K562 (cell line): ENCODE results near the gene OVCA2. TPM values are rescaled to one million over a fixed set of nuclear protein-coding genes. Genes with fewer than 3 reads are reported as not detected.
A peak's percentile ranks its signal among the peaks of the same experiment; 100 is the strongest.

Experiments
- ATAC-seq: fragments of 200-7000 bp; cut with Tn5 transposase; 3 replicates; pipeline ENCODE4 v1.9.1; 2020; ENCODE audit warnings: moderate library complexity
- BruUV-seq: library from RNA; stranded (reverse); fragments of 400-500 nt; replicated peaks from 2 replicates; lab custom pipeline; 2021; lab: Mats Ljungman, UMichigan
- CTCF ChIA-PET: fragments of 300-600 bp; formaldehyde crosslinking; extraction: SDS; loops from one replicate; lab custom pipeline; 2021; ENCODE audit warnings: low intra/inter-chr PET ratio; lab: Yijun Ruan, JAX
- POLR2A ChIA-PET: fragments of 300-600, 350-650 bp; sonication (Branson Sonifier 250); formaldehyde crosslinking; extraction: SDS; loops from one replicate; lab custom pipeline; 2021; ENCODE audit warnings: antibody characterized with exemption, inconsistent platforms; lab: Yijun Ruan, JAX
- DNase-seq, 4 experiments: peaks; one replicate each; pipeline versions ENCODE4 v3.0.0 to v3.0.0-alpha.2; 2011 to 2018; ENCODE audit warnings: low spot score in 3 of 4, mixed read lengths in 3 of 4; ENCODE audit errors: extremely low read depth in 1 of 4
- FAIRE-seq: peaks from 2 replicates; lab custom pipeline; 2011; peaks lifted over from hg19 to GRCh38; lab: Jason Lieb, UNC
- H2AFZ ChIP-seq: 2 replicates; pipeline ENCODE4 v1.6.0; 2011; ENCODE audit warnings: low read depth, low read length, control low read depth, inconsistent platforms
- H3K27ac ChIP-seq: fragments of 200-600 bp; 3 replicates; pipeline ENCODE4 v1.8.0; 2011; ENCODE audit warnings: low read depth, mild to moderate bottlenecking, control low read depth, inconsistent platforms, low read length, moderate library complexity, mixed read lengths; ENCODE audit errors: extremely low read depth
- H3K27me3 ChIP-seq, 2 experiments: fragments of 300-600 bp in 1 of 2; 2 replicates in 1 of 2; 3 replicates in 1 of 2; pipeline versions ENCODE4 v1.6.0 to v1.8.0; 2011; ENCODE audit warnings: inconsistent platforms in 2 of 2, low read length in 2 of 2, mild to moderate bottlenecking in 1 of 2, mixed read lengths in 1 of 2, moderate library complexity in 1 of 2; ENCODE audit not compliant: control insufficient read depth in 2 of 2, insufficient read depth in 2 of 2
- H3K36me3 ChIP-seq: fragments of 300-600 bp; 3 replicates; pipeline ENCODE4 v1.8.0; 2011; ENCODE audit warnings: mild to moderate bottlenecking, low read length, inconsistent platforms; ENCODE audit not compliant: control insufficient read depth, insufficient read depth
- H3K4me1 ChIP-seq, 2 experiments: fragments of 200-600 bp in 1 of 2; replicated peaks in 1 of 2; 2 replicates in 1 of 2; 3 replicates in 1 of 2; pipeline versions ENCODE4 v1.5.1 to v1.8.0; 2011; ENCODE audit warnings: inconsistent platforms in 2 of 2, low read length in 2 of 2, mild to moderate bottlenecking in 1 of 2, mixed read lengths in 1 of 2, moderate library complexity in 1 of 2; ENCODE audit not compliant: control insufficient read depth in 2 of 2, insufficient read depth in 2 of 2
- H3K4me2 ChIP-seq: 2 replicates; pipeline ENCODE4 v1.6.1; 2011; ENCODE audit warnings: low read length, control low read depth, inconsistent platforms, mixed read lengths; ENCODE audit not compliant: insufficient read depth
- H3K4me3 ChIP-seq: fragments of 200-600 bp; sonication (generic), shearing (Covaris generic); 2 replicates; pipeline ENCODE4 v1.5.1; 2016; ENCODE audit warnings: control low read depth, inconsistent platforms
- H3K79me2 ChIP-seq: fragments of 200-600 bp; 3 replicates; pipeline ENCODE4 v1.8.0; 2011; ENCODE audit warnings: low read length, inconsistent platforms; ENCODE audit not compliant: control insufficient read depth, insufficient read depth
- H3K9ac ChIP-seq, 2 experiments: 2 replicates each; pipeline versions ENCODE4 v1.6.0 to v1.6.1; 2011; ENCODE audit warnings: low read depth in 2 of 2, low read length in 2 of 2, control low read depth in 1 of 2, inconsistent platforms in 1 of 2, mild to moderate bottlenecking in 1 of 2, mixed read lengths in 1 of 2; ENCODE audit not compliant: insufficient read depth in 1 of 2
- H3K9me1 ChIP-seq: one replicate; pipeline ENCODE4 v1.6.0; 2011; ENCODE audit warnings: inconsistent platforms, mild to moderate bottlenecking, low read length, moderate library complexity; ENCODE audit not compliant: control insufficient read depth, insufficient read depth
- H3K9me3 ChIP-seq: replicated peaks from 2 replicates; pipeline ENCODE4 v1.5.1; 2011; ENCODE audit warnings: low read depth, low read length, inconsistent platforms; ENCODE audit not compliant: control insufficient read depth, insufficient read depth
- H4K20me1 ChIP-seq: replicated peaks from 2 replicates; pipeline ENCODE4 v1.6.1; 2011; ENCODE audit warnings: low read length, inconsistent platforms, mixed read lengths; ENCODE audit not compliant: control insufficient read depth, insufficient read depth
- COPS2 ChIP-seq: fragments of 450-650 bp; conservative IDR thresholded peaks from 2 replicates; pipeline ENCODE4 v1.6.1; 2016; ENCODE audit warnings: mild to moderate bottlenecking, moderate library complexity
- FOXA3 ChIP-seq, 2 experiments: fragments of 450-650 bp in 1 of 2; sonication (generic) in 1 of 2; formaldehyde crosslinking; IDR thresholded peaks in 1 of 2; conservative IDR thresholded peaks in 1 of 2; 2 replicates each; pipeline versions ENCODE4 v1.4.0 to v1.8.0; 2020 to 2022; ENCODE audit warnings: mild to moderate bottlenecking in 2 of 2, missing genetic modification reagents in 1 of 2
- MYNN ChIP-seq, 2 experiments: sonication (generic); formaldehyde crosslinking in 1 of 2; IDR thresholded peaks; 2 replicates each; pipeline versions ENCODE4 v1.5.0 to v1.6.1; 2016 to 2020; ENCODE audit warnings: antibody characterized with exemption in 1 of 2, missing genetic modification reagents in 1 of 2
- PURB ChIP-seq: sonication (generic); formaldehyde crosslinking; IDR thresholded peaks from 2 replicates; pipeline ENCODE4 v1.9.0; 2021; ENCODE audit warnings: low read depth, mild to moderate bottlenecking, missing genetic modification reagents
- RCOR1 ChIP-seq, 2 experiments: IDR thresholded peaks; 2 replicates each; pipeline ENCODE4 v1.6.1; 2012; ENCODE audit warnings: low read depth in 2 of 2, low read length in 2 of 2, borderline replicate concordance in 1 of 2, improper control_type of control experiment in 1 of 2
- RHOXF2B ChIP-seq: fragments of 250-450 bp; sonication (Bioruptor Pico); conservative IDR thresholded peaks from 2 replicates; pipeline ENCODE4 v1.5.1; 2021
- XRCC3 ChIP-seq: fragments of 450-650 bp; IDR thresholded peaks from 2 replicates; pipeline ENCODE4 v1.6.1; 2017; ENCODE audit warnings: mild to moderate bottlenecking, moderate library complexity
- ZNF217 ChIP-seq: sonication (generic); formaldehyde crosslinking; IDR thresholded peaks from 2 replicates; pipeline ENCODE4 v1.8.0; 2022; ENCODE audit warnings: mild to moderate bottlenecking, missing genetic modification reagents
- ZNF324 ChIP-seq: fragments of 250-450 bp; sonication (Bioruptor Pico); IDR thresholded peaks from 2 replicates; pipeline ENCODE4 v1.4.0; 2020; ENCODE audit warnings: mild to moderate bottlenecking
- ZNF444 ChIP-seq: fragments of 250-450 bp; sonication (Bioruptor Pico); IDR thresholded peaks from 2 replicates; pipeline ENCODE4 v1.4.0; 2020; ENCODE audit warnings: mild to moderate bottlenecking, moderate library complexity
- WGBS: fragments of 100-300 bp; shearing (Covaris generic); methylation state at CpG from one replicate; pipeline ENCODE4 v1.1.6; 2016; ENCODE audit warnings: low coverage, mixed read lengths; ENCODE audit not compliant: insufficient coverage; ENCODE audit errors: missing lambda C conversion rate; 5-methylcytosine and 5-hydroxymethylcytosine counted together
- in situ Hi-C: fragments of 300-500 bp; cut with MboI; formaldehyde crosslinking; loops from 4 replicates; pipeline ENCODE4 v1.15.0; 2018; ENCODE audit warnings: inconsistent platforms, mixed read lengths
- intact Hi-C: fragments of 100-400 bp; cut with micrococcal nuclease; formaldehyde crosslinking; loops from 2 replicates; pipeline ENCODE4 v1.14.2; 2022
- polyA plus RNA-seq, 8 experiments: library from polyadenylated mRNA; depleted of rRNA in 4 of 8; stranded (reverse) in 5 of 8; unstranded in 3 of 8; fragments of >200 nt; fragmentation: Nextera tagmentation in 2 of 8; fragmentation: Illumina TruSeq in 1 of 8; extraction: Ambion mirVana in 2 of 8; extraction: Trizol in 1 of 8; gene quantifications; 2 replicates each; pipeline versions ENCODE4 v1.2.1 to v1.2.3, GENCODE V29; 2011 to 2014; ENCODE audit warnings: inconsistent platforms in 1 of 8, missing spikeins in 1 of 8
- total RNA-seq, 7 experiments: library from RNA; depleted of rRNA in 6 of 7; stranded (reverse); fragments of >200 nt in 6 of 7; fragmentation: Illumina TruSeq in 2 of 7; extraction: Trizol in 2 of 7; gene quantifications; 2 replicates each; pipeline versions ENCODE4 v1.2.1 to v1.2.3, GENCODE V29; 2011 to 2021; ENCODE audit warnings: low replicate concordance in 1 of 7
- TF ChIP-seq, protein P1 (sequence below): sonication (generic); formaldehyde crosslinking; IDR thresholded peaks from 2 replicates; pipeline ENCODE4 v1.8.0; 2023; ENCODE audit warnings: mild to moderate bottlenecking, missing genetic modification reagents
- TF ChIP-seq, protein P2 (sequence below): sonication (generic); formaldehyde crosslinking; IDR thresholded peaks from 2 replicates; pipeline ENCODE4 v1.8.1; 2023; ENCODE audit warnings: mild to moderate bottlenecking, missing genetic modification reagents
- TF ChIP-seq, protein P3 (sequence below): fragments of 450-650 bp; IDR thresholded peaks from 2 replicates; pipeline ENCODE4 v1.6.1; 2014; ENCODE audit warnings: low read depth, mild to moderate bottlenecking, moderate library complexity, borderline replicate concordance

The OVCA2 gene
- total and polyA plus RNA-seq, 9 of the 15 experiments (the other 6 are each of a cell fraction or from before 2014, with no cell fraction given) = 3.0 to 23.7 (median 14.1) TPM

DNA sequence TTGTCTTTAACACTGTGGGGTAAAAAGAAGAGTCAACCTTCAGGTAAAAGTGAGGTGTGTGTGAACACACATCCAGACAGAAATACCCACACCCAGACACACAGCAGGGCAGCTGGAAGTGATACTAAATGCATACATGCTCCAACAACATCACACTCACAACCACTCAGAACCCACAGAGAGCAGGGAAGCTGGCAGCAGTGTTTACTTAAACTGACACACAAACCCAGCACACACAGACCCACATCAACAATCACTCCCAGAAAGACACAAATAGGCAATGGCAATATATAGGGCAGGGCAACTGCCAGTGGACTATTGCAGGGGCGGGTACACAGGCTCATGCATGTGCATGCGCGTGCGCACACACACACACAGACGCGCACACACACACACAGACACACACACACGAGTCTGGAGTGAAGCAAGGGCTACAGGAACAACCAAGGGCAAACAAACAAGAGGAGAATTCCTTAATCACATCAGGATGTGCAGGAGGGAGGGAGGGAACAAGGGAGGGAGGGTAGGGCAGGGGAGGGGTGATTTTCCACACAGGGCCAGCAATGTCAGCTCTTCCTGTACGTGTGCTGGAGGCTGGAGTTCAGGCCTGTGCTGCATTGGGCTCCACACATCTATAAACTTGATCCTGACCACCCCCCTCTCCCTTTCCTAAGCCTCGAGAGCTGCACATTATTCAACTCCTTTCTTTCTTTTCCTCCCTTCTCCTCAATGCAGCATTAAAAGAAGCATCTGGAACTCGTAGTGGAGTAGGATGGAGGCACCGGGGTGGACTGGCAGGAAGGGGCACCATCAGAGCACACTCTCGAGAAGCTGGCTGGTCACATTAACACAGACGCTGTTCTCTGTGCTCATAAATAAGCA, 43.2 kb downstream of the OVCA2 start:
- FAIRE-seq (peak; percentile 37), ATAC-seq (no peak), DNase-seq (no peak)
- Histone ChIP-seq H3K4me3 (no peak overlapping the region), H3K27me3 (no peaks in the 10 kb centered on the region), H3K4me1 (peaks cover 34 to 46% of the 10 kb centered on the region in 2 experiments), H3K27ac (peak overlapping the region; percentile 56; the same call in 2 of the 3 replicates), H3K79me2 (no peaks in the 10 kb centered on the region), H3K9ac (peak overlapping the region in 1 of 2 experiments; percentile 82; a peak in 2 of 4 replicates), H3K36me3 (peaks cover 13% of the 10 kb centered on the region; the same call in 2 of the 3 replicates), H3K9me1 (no peaks in the 10 kb centered on the region), H3K4me2 (0 out of 2 replicates have a peak overlapping the region, but pooled peaks have one; percentile 14), H3K9me3 (no peaks in the 10 kb centered on the region), H4K20me1 (no peaks in the 10 kb centered on the region; the same call in 1 of the 2 replicates), H2AFZ (no peak overlapping the region)
- intact Hi-C loops (no loop called here), in situ Hi-C loops (no loop called here)
- 82% methylated on average over 6 of the region's 13 CpGs for WGBS
- CTCF ChIA-PET = no interaction called here
- BruUV-seq = no TSS peak
- POLR2A ChIA-PET = interaction anchor here (0.6 to 1.0 kb wide), 2 partner anchors 8 to 27 kb away, joined by 3 read pairs; no protein-coding TSS in a partner anchor
- TF ChIP-seq RCOR1 (IDR thresholded peaks at IDR 0.05; ENCODE audit: borderline replicate concordance in 1 of 2, low read depth in 2 of 2, low read length in 2 of 2) (0 out of 4 replicates have a peak, but pooled peaks of 1 of the 2 experiments have one; percentile 0), ZNF444 (CRISPR knock-in tag) (no peak), MYNN (IDR thresholded peaks at IDR 0.05) (0 out of 2 replicates have a peak, but pooled peaks have one; percentile 1), MYNN (CRISPR knock-in tag; IDR thresholded peaks at IDR 0.05) (no peak), ZNF324 (CRISPR knock-in tag) (no peak), XRCC3 (no peak), ZNF217 (CRISPR knock-in tag) (no peak), FOXA3 (CRISPR knock-in tag; conservative IDR thresholded peaks at IDR 0.05 in 1 of 2, IDR thresholded peaks at IDR 0.05 in 1 of 2) (0 out of 4 replicates have a peak, but pooled peaks of 1 of the 2 experiments have one; percentile 10), PURB (CRISPR knock-in tag) (no peak), RHOXF2B (CRISPR knock-in tag) (no peak), COPS2 (no peak)
- TF ChIP-seq, protein P1, sequence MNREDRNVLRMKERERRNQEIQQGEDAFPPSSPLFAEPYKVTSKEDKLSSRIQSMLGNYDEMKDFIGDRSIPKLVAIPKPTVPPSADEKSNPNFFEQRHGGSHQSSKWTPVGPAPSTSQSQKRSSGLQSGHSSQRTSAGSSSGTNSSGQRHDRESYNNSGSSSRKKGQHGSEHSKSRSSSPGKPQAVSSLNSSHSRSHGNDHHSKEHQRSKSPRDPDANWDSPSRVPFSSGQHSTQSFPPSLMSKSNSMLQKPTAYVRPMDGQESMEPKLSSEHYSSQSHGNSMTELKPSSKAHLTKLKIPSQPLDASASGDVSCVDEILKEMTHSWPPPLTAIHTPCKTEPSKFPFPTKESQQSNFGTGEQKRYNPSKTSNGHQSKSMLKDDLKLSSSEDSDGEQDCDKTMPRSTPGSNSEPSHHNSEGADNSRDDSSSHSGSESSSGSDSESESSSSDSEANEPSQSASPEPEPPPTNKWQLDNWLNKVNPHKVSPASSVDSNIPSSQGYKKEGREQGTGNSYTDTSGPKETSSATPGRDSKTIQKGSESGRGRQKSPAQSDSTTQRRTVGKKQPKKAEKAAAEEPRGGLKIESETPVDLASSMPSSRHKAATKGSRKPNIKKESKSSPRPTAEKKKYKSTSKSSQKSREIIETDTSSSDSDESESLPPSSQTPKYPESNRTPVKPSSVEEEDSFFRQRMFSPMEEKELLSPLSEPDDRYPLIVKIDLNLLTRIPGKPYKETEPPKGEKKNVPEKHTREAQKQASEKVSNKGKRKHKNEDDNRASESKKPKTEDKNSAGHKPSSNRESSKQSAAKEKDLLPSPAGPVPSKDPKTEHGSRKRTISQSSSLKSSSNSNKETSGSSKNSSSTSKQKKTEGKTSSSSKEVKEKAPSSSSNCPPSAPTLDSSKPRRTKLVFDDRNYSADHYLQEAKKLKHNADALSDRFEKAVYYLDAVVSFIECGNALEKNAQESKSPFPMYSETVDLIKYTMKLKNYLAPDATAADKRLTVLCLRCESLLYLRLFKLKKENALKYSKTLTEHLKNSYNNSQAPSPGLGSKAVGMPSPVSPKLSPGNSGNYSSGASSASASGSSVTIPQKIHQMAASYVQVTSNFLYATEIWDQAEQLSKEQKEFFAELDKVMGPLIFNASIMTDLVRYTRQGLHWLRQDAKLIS (CRISPR knock-in tag) = no peak
- TF ChIP-seq, protein P2, sequence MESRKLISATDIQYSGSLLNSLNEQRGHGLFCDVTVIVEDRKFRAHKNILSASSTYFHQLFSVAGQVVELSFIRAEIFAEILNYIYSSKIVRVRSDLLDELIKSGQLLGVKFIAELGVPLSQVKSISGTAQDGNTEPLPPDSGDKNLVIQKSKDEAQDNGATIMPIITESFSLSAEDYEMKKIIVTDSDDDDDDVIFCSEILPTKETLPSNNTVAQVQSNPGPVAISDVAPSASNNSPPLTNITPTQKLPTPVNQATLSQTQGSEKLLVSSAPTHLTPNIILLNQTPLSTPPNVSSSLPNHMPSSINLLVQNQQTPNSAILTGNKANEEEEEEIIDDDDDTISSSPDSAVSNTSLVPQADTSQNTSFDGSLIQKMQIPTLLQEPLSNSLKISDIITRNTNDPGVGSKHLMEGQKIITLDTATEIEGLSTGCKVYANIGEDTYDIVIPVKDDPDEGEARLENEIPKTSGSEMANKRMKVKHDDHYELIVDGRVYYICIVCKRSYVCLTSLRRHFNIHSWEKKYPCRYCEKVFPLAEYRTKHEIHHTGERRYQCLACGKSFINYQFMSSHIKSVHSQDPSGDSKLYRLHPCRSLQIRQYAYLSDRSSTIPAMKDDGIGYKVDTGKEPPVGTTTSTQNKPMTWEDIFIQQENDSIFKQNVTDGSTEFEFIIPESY (CRISPR knock-in tag) = peak; percentile 50; the same call in 1 of the 2 replicates
- TF ChIP-seq, protein P3, sequence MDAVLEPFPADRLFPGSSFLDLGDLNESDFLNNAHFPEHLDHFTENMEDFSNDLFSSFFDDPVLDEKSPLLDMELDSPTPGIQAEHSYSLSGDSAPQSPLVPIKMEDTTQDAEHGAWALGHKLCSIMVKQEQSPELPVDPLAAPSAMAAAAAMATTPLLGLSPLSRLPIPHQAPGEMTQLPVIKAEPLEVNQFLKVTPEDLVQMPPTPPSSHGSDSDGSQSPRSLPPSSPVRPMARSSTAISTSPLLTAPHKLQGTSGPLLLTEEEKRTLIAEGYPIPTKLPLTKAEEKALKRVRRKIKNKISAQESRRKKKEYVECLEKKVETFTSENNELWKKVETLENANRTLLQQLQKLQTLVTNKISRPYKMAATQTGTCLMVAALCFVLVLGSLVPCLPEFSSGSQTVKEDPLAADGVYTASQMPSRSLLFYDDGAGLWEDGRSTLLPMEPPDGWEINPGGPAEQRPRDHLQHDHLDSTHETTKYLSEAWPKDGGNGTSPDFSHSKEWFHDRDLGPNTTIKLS = no peak
